ENCODE results near the gene DUSP6.
A peak's percentile ranks its signal among the peaks of the same experiment; 100 is the strongest.

DUSP6 gene

GRCh38 chr12:89392391-89392790 is 40.1 kb upstream of the DUSP6 start:
- no peak overlapping the region for H3K4me3 ChIP-seq (ENCODE audit: low read depth, low read length)
- TF ChIP-seq POLR2A (IDR thresholded peaks at IDR 0.05; ENCODE audit: extremely low read depth, insufficient read length): no peak
- TF ChIP-seq MAX (IDR thresholded peaks at IDR 0.05; ENCODE audit: low read depth, low read length): no peak
- no peak for TF ChIP-seq MYC (IDR thresholded peaks at IDR 0.05; ENCODE audit: low read depth, low read length)
- TF ChIP-seq CTCF (IDR thresholded peaks at IDR 0.05; ENCODE audit: low read depth, low read length): no peak
- peak; percentile 73 for DNase-seq (ENCODE audit: low read depth)

- no peak overlapping the region for H3K4me3 ChIP-seq (ENCODE audit: low read depth, low read length)
- TF ChIP-seq POLR2A (IDR thresholded peaks at IDR 0.05; ENCODE audit: extremely low read depth, insufficient read length) (no peak), MAX (IDR thresholded peaks at IDR 0.05; ENCODE audit: low read depth, low read length) (no peak), CTCF (IDR thresholded peaks at IDR 0.05; ENCODE audit: low read depth, low read length) (no peak), MYC (IDR thresholded peaks at IDR 0.05; ENCODE audit: low read depth, low read length) (no peak)
These were observed 39.5 kb upstream of the DUSP6 start for GRCh38 chr12:89391726-89392336.

GRCh38 chr12:89390802-89391673 is 38.7 kb upstream of the DUSP6 start:
- no peak overlapping the region for H3K4me3 ChIP-seq (ENCODE audit: low read depth, low read length)
- DNase-seq (ENCODE audit: low read depth): peak; percentile 98
- TF ChIP-seq MAX (IDR thresholded peaks at IDR 0.05; ENCODE audit: low read depth, low read length) (peak; percentile 32), POLR2A (IDR thresholded peaks at IDR 0.05; ENCODE audit: extremely low read depth, insufficient read length) (no peak), CTCF (IDR thresholded peaks at IDR 0.05; ENCODE audit: low read depth, low read length) (no peak), MYC (IDR thresholded peaks at IDR 0.05; ENCODE audit: low read depth, low read length) (peak; percentile 27; the same call in 1 of the 2 replicates)

More at GRCh38 chr12:89391726-89392336, 39.5 kb upstream of the DUSP6 start:
- peak; percentile 27 for DNase-seq (ENCODE audit: low read depth)

GRCh38 chr12:89389755-89390661 is 37.7 kb upstream of the DUSP6 start:
- no peak overlapping the region for H3K4me3 ChIP-seq (ENCODE audit: low read depth, low read length)
- peak; percentile 33 for DNase-seq (ENCODE audit: low read depth)
- TF ChIP-seq POLR2A (IDR thresholded peaks at IDR 0.05; ENCODE audit: extremely low read depth, insufficient read length): no peak
- TF ChIP-seq MYC (IDR thresholded peaks at IDR 0.05; ENCODE audit: low read depth, low read length): no peak
- TF ChIP-seq MAX (IDR thresholded peaks at IDR 0.05; ENCODE audit: low read depth, low read length): no peak
- TF ChIP-seq CTCF (IDR thresholded peaks at IDR 0.05; ENCODE audit: low read depth, low read length): no peak

- no peak overlapping the region for H3K4me3 ChIP-seq (ENCODE audit: low read depth, low read length)
- DNase-seq (ENCODE audit: low read depth): no peak
- no peak for TF ChIP-seq POLR2A (IDR thresholded peaks at IDR 0.05; ENCODE audit: extremely low read depth, insufficient read length)
- TF ChIP-seq CTCF (IDR thresholded peaks at IDR 0.05; ENCODE audit: low read depth, low read length): no peak
- no peak for TF ChIP-seq MAX (IDR thresholded peaks at IDR 0.05; ENCODE audit: low read depth, low read length)
- no peak for TF ChIP-seq MYC (IDR thresholded peaks at IDR 0.05; ENCODE audit: low read depth, low read length)
These were observed 33.8 kb upstream of the DUSP6 start for GRCh38 chr12:89386138-89386537.

Data from NB4 (cell line).